Stimulated activated CD4-positive, alpha-beta T cell treated with anti-CD3 and anti-CD28 coated beads, TNF-alpha, amount 100 ng/mL, for 48 hours (primary cell): ENCODE data around the gene FAH.

Experiments
- DNase-seq, 3 donors: peaks; one replicate each; pipeline ENCODE4 v3.0.0-alpha.2; 2020; ENCODE audit warnings: low read depth in 3 of 3

FAH gene

GRCh38 chr15:80173022-80173759 is 20.4 kb downstream of the FAH start:
- DNase-seq, result peak; percentile 26 to 42 (median 32)

DNA sequence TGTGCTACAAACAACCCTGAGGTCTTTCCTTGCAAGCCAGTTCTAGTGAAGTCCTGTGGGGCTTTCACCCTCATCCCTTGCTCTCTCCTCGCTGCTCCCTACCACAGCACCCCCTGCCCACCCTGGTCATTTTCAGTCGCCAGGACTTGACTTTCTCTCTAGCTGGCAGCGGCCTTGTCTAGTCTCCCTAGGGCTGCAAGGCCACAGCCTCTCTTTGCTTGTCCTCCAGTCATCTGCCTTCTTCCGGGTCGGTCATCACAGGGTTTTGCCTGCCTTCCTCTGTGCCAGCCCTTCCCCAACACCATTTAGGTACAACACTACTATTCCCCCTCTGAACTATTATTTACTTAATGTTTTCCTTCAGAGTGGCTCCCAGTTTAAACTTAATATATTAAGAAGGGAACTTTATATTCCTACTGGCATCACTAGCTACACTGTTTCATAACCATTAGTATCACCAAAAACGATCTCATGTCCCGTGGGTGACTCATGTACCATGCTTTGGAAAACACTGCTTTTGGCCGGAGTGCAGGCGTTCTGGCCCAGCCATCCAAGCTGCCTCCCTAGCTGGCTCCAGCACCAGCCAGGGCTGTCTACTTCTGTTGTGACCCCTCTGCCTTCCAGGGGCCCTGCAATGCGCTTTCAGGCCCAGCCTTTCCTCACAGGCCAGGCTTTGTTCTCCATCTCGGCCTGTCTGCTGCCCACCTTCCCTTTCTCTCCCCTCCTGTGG is 21.4 kb downstream of the FAH start:
- DNase-seq, result no peak

- no peak for DNase-seq
Measured at GRCh38 chr15:80175436-80175835, 22.6 kb downstream of the FAH start.

DNA sequence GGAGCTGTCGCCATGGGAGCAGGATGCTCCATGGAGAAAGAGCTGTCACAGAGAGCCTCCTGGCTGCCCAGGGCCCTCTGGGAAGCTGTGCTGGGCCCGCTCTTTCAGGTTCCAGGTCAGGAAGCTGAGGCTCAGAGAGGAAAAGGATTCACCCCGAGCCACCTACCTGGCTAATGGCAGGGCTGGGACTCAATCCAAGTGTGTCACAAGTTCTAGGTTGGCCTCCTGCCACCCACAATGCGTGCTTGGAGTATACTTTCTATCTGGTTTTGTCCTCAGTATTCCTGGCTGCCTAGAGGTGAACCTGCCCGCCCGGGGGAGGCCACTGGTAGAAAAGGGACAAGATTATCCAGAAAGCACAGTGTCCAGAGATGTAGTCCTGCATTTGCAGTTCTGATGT is 23.6 kb downstream of the FAH start:
- no peak for DNase-seq

- no peak for DNase-seq
Measured at GRCh38 chr15:80177156-80177555, 24.4 kb downstream of the FAH start.

- no peak for DNase-seq
Measured at GRCh38 chr15:80179025-80179759, 26.4 kb downstream of the FAH start.

- DNase-seq, result no peak
Measured at GRCh38 chr15:80179935-80180334, 27.1 kb downstream of the FAH start.

GRCh38 chr15:80180468-80180867 is 27.7 kb downstream of the FAH start:
- no peak for DNase-seq

GRCh38 chr15:80180986-80181385 is 28.2 kb downstream of the FAH start:
- DNase-seq, result no peak

- no peak for DNase-seq
Measured at GRCh38 chr15:80182611-80183261, 29.9 kb downstream of the FAH start.

- DNase-seq, result no peak
Measured at GRCh38 chr15:80183306-80183705, 30.5 kb downstream of the FAH start.

DNA sequence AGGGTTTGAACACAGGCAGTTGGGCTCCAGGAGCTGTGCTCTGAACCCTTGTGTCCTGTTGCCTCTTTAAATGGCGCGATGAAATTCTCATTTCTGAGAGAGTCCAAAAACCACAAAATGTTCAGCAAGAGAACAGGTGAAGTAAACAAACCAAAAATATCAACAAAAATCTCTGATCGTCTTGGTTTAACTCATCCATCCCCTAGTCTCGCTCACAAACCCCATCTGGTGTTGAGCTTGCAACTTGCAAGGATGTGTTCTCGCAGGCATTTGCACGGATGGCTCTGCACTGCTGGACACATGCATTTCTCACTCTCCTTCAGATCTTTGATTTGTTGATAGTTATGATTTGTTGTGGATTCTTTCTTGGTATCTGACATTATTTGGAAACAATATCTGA is 31.1 kb downstream of the FAH start:
- DNase-seq, result no peak

GRCh38 chr15:80184554-80184953 is 31.8 kb downstream of the FAH start:
- no peak for DNase-seq

GRCh38 chr15:80185152-80185551 is 32.4 kb downstream of the FAH start:
- no peak for DNase-seq

DNA sequence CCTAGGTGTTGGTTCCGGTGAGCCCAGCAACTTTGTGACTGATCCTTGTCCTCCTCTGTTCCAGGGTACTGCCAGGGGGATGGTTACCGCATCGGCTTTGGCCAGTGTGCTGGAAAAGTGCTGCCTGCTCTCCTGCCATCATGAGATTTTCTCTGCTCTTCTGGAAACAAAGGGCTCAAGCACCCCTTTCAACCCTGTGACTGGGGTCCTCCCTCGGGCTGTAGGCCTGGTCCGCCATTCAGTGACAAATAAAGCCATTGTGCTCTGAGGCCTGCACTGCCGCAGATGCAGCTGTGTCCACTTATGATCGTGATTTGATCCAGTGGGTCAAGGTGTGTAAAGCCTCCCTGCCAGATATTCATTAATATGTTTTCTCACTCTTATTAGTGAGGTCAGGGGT is 33.3 kb downstream of the FAH start:
- DNase-seq, result no peak

- no peak for DNase-seq
Measured at GRCh38 chr15:80186597-80186996, 33.8 kb downstream of the FAH start.

DNA sequence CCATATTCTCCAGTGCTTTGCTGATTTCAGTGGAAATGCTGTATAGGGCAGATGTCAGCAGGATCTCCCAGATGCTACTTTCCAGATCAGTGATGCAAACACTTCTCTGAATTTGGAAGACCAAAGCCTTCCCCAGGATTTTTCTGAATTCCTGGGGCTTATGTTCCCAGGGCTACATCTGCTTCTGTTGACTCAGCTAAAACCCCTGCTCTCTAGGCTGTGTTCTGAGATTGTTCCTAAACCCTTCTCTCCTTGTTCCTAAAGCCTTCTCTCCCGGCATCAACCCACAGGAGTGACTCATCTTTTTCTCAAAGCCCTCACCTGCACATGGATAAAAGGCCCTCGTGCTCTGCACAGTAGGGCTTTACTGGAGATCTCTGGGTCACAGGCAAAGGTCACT is 35.5 kb downstream of the FAH start:
- DNase-seq, result no peak

DNA sequence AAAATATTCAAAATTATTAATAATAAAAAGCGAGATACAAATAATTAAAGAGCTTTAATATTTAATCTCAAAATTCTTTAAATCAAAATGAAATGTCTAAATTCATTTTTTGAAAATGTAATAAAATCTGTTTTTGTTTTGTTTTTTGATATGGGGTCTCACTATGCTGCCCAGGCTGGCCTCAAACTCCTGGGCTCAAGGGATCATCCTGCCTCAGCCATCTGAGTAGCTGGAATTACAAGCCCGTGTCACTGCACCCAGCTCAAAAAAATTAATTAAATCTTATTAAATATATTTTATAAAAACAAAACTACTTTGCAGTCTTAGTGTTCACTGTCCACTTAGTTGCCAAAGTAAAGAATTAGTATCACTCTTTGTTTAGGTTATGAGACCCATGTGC is 38.4 kb downstream of the FAH start:
- DNase-seq, result no peak

- no peak for DNase-seq
Measured at GRCh38 chr15:80191897-80192595, 39.2 kb downstream of the FAH start.

DNA sequence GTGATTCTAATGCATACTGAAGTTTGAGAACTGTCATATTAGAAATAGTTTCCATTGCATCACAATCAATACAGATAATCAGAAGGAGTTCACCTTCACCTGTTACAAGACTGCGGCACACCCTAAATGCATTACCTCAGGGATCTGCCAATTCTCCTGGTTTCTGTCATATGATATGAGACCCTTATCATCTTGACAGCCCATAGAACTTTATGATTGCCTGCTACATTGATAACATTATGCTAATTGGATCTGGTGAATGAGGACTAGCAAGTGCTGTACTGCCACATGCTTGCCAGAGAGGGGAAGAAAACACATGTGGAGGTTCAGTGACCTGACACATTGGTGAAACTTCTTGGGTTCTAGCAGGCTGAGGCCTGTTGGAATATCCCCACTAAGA is 41.4 kb downstream of the FAH start:
- no peak for DNase-seq

DNA sequence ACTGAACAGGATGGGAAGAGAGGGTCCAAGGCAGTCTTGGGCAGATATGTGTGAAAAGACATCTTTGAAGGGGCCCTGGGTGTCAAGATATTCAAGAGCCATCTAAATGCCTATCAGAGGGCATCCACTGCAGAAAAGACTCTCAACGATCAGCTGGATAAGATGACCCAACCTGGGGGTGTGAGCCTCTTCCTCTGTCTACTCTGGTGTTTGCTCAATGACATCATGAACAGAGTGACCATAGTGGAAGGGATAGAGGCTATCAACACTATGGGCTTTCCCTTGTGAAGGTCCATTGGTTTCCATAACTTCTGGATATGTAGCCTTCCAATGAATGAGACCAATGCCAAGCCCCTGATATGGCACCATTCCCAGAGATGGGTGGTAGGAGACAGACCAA is 42.1 kb downstream of the FAH start:
- no peak for DNase-seq

GRCh38 chr15:80199366-80199765 is 46.6 kb downstream of the FAH start:
- DNase-seq, result no peak
